GM12891 (cell line): ENCODE results near the gene SMC4.

Source experiments
- PAX5 ChIP-seq: IDR thresholded peaks from 2 replicates; pipeline ENCODE4 v1.6.1; 2011; ENCODE audit warnings: low read length, moderate library complexity, mild to moderate bottlenecking; ENCODE audit not compliant: insufficient read depth, severe bottlenecking
- POLR2A ChIP-seq: IDR thresholded peaks from 2 replicates; pipeline ENCODE4 v1.6.1; 2011; ENCODE audit warnings: low read depth, low read length, control low read depth
- POLR2AphosphoS5 ChIP-seq: IDR thresholded peaks from 2 replicates; pipeline ENCODE4 v1.6.1; 2011; ENCODE audit warnings: low read depth, low read length, control low read depth
- POU2F2 ChIP-seq: IDR thresholded peaks from 2 replicates; pipeline ENCODE4 v1.6.1; 2011; ENCODE audit warnings: low read depth, mild to moderate bottlenecking, control low read depth, low read length, moderate library complexity
- SPI1 ChIP-seq: IDR thresholded peaks from 2 replicates; pipeline ENCODE4 v1.6.1; 2011; ENCODE audit warnings: low read depth, low read length, control low read depth
- TAF1 ChIP-seq: IDR thresholded peaks from 2 replicates; pipeline ENCODE4 v1.6.1; 2011; ENCODE audit warnings: low read depth, low read length, control low read depth

GRCh38 chr3:160473221-160473620, 73.8 kb downstream of the SMC4 start:
- TF ChIP-seq POLR2AphosphoS5 (no peak), POLR2A (no peak), TAF1 (no peak), POU2F2 (no peak), SPI1 (no peak), PAX5 (no peak)
